ENCODE results near the gene FAM50A. TPM values are rescaled to one million over a fixed set of nuclear protein-coding genes. Genes with fewer than 3 reads are reported as not detected.

FAM50A gene
- total RNA-seq, 1 experiment from 2014 or later = 57.4 TPM

GRCh38 chrX:154435171-154435733, 8.7 kb upstream of the FAM50A start:
- H3K9ac ChIP-seq (ENCODE audit: extremely low read depth, insufficient read length, low read length) = no peak overlapping the region
- no peak overlapping the region for H2BK120ac ChIP-seq (ENCODE audit: low read depth, low read length, poor library complexity, severe bottlenecking)
- no peaks in the 10 kb centered on the region for H4K20me1 ChIP-seq (ENCODE audit: control insufficient read depth, insufficient read depth, insufficient read length)
- peaks cover 8 to 16% of the 10 kb centered on the region in 2 experiments for H3K4me1 Mint-ChIP-seq
- H3T11ph ChIP-seq (ENCODE audit: low read length) = no peak overlapping the region
- H3K9me3 ChIP-seq (ENCODE audit: control insufficient read depth, low read depth, low read length) = peaks cover 28% of the 10 kb centered on the region
- H3K56ac ChIP-seq (ENCODE audit: insufficient read length, low read depth, low read length) = no peak overlapping the region
- H2AK5ac ChIP-seq (ENCODE audit: insufficient read length, low read length) = no peak overlapping the region
- H3K4me2 ChIP-seq (ENCODE audit: insufficient read depth, insufficient read length, low read length) = no peak overlapping the region
- no peak overlapping the region for H2BK20ac ChIP-seq (ENCODE audit: low read depth, low read length, poor library complexity, severe bottlenecking)
- H2BK5ac ChIP-seq (ENCODE audit: insufficient read length, low read length) = no peak overlapping the region
- H3K27ac Mint-ChIP-seq = no peak overlapping the region
- no peak for TF ChIP-seq CTCF (conservative IDR thresholded peaks at IDR 0.05)
- no peak overlapping the region for H4K91ac ChIP-seq (ENCODE audit: insufficient read length, low read depth, low read length)
- no peak overlapping the region for H3K23ac ChIP-seq (ENCODE audit: insufficient read length, low read depth, low read length)
- H3K79me1 ChIP-seq (ENCODE audit: insufficient read depth, low read depth, low read length, poor library complexity, severe bottlenecking) = no peaks in the 10 kb centered on the region
- no peak overlapping the region for H4K8ac ChIP-seq (replicated peaks; ENCODE audit: insufficient read length, low read depth, low read length)
- no peaks in the 10 kb centered on the region for H3K4me1 ChIP-seq (ENCODE audit: insufficient read depth, low read length)
- H3K4ac ChIP-seq (ENCODE audit: low read depth, low read length) = no peak overlapping the region
- H3K36me3 Mint-ChIP-seq (ENCODE audit: insufficient read depth in 1 of 3, low read depth in 3 of 3) = peaks cover 22 to 59% (median 58%) of the 10 kb centered on the region in 3 experiments
- H3K27me3 Mint-ChIP-seq (ENCODE audit: low read depth) = no peaks in the 10 kb centered on the region
- WGBS (ENCODE audit: extremely low coverage, insufficient read length, low lambda C conversion rate) = no CpG with 5 or more reads among the region's 19 CpGs
- H3K23me2 ChIP-seq (ENCODE audit: insufficient read length, low read depth, low read length, poor library complexity, severe bottlenecking) = peaks cover 7% of the 10 kb centered on the region
- peaks cover 2% of the 10 kb centered on the region; the same call in 1 of the 2 replicates for H3K79me2 ChIP-seq (ENCODE audit: insufficient read depth, low read length)
- H3K9me3 Mint-ChIP-seq = peaks cover 70 to 89% of the 10 kb centered on the region in 2 experiments
- H3K27me3 ChIP-seq (ENCODE audit: insufficient read depth, low read length) = no peaks in the 10 kb centered on the region
- no peak for DNase-seq
- no peak overlapping the region for H2BK15ac ChIP-seq (ENCODE audit: low read depth, low read length)
- H3K27ac ChIP-seq (ENCODE audit: insufficient read length, low read depth, low read length) = no peak overlapping the region
- H2BK12ac ChIP-seq (ENCODE audit: insufficient read length, low read depth, low read length) = no peak overlapping the region
- no peak overlapping the region; a peak in 2 of 5 replicates for H3K4me3 Mint-ChIP-seq
- no peak overlapping the region for H3K14ac ChIP-seq (ENCODE audit: insufficient read depth, low read length)
- H4K5ac ChIP-seq (ENCODE audit: insufficient read length, low read depth, low read length) = no peak overlapping the region
- H2AFZ ChIP-seq (ENCODE audit: low read length) = no peak overlapping the region
- H3K18ac ChIP-seq (ENCODE audit: insufficient read length, low read depth, low read length) = no peak overlapping the region
